GM18858 (cell line): Measurements from ENCODE around the gene SCN5A.

ENCODE experiments used
- ATAC-seq: cut with Tn5 transposase; IDR thresholded peaks from one replicate; pipeline ENCODE4 v1.9.1; 2021; ENCODE audit not compliant: unreplicated experiment

Gene SCN5A

DNA sequence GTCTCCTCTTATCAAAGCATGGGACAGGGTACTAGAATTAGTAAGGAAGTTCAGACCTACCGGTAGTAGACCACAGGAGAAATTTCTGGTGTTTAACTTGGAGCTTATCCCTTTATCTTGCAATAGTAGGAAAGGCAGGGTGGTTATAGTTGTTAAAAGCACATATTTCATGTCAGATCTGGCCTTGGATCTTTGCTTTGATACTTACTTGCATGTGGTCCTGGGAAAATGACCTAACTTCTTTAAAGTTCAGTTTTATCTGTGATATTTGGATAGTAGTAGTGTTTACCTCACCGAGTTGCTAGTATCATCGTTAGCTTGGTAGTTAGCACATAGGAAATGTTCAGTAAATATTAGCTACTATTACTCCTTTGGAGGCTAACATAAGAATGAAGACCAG lies 137.9 kb downstream of the SCN5A start:
- no peak for ATAC-seq

DNA sequence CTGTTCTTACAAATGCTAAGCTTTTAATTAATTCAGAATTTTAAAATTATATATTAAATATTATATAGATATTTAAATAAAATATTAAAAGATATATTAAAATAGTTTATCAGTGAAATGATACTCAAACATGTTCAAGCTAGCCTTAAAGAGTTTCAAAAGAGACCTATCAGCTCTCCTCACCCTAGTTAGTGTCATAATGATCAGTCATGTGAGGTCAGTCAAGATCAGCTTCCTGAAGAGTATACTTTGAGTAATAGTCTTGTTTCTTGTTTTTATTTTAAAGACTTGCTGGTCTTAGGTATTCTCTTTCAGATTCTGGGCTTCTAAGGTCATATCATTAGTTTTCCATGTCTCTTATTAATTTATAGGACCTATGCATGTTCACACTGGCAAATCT lies 138.9 kb downstream of the SCN5A start:
- no peak for ATAC-seq

DNA sequence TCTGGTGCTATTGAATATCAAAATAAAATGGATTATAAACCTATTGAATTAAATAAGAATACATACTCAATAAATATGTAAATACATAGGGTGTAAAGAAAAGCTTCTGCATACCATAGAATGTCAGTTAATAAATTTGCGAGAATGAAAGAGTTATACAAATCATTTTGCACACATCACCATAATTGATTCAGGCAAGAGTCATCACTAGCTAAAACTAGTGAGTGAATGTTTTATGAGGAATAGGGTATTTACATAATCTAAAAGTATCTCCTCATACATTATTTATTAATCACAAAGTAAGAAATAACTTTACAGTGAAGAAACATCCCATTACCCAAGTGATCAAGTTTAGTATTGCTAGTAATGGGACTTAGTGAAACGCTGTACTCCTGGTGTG lies 139.8 kb downstream of the SCN5A start:
- ATAC-seq: no peak

DNA sequence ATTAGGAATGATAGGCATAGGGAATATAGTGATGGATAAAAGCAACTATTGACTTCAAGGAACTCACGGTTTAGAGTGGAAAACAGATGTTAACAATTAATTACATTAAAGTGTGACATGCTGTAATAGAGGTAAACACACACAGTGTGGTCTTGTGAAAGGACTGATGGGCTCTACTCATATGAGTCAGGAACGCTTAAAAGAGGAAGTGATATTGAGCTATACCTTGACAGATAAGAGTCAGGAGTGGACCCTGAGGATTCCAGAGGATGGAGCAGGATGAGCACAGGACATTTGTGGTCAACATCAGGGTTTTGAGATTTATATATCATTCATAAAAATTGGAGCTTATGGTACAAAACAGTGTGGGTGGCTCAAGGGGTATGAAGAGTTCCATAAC lies 142.4 kb downstream of the SCN5A start:
- ATAC-seq: peak; percentile 96

DNA sequence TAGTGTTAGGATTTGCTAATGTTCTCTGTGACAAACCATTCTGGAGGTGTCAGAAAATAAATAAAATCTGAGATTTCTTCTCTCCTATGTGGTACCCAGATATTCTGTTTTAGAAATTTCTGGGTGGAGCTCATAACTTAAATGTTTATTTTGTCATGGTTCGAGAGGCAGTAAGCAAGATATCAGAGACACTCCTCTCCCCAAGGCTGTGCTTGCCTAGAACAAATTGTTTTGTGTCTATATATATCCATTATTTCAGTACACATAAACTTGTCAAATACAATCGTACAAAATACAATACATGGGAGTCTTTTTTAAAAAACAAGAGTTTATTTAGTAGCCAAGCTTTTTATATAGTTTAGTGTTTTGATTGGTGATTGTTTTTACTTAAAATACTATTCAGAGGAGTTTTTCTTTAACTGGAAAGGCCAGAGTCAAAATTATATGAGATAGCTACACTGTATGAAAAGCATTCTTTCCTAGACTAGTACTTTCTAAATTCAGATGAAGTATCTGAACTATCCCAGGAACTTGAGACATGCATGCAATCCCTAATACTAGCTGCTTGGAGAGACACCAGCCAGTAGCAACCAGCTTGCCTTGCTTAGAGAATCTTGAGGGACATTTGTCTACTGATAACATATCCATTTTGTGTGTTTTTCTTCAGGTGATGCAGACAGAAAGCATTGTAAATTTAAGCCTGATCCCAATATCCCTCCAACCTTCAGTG lies 148.6 kb downstream of the SCN5A start:
- no peak for ATAC-seq
